HepG2 (cell line): ENCODE data around the gene PARVA. TPM values are rescaled to one million over a fixed set of nuclear protein-coding genes. Genes with fewer than 3 reads are reported as not detected.

Experiments used
- ATAC-seq: fragments of 200-7000 bp; cut with Tn5 transposase; 3 replicates; pipeline ENCODE4 v1.9.1; 2020; ENCODE audit warnings: mild to moderate bottlenecking, moderate library complexity
- BruUV-seq: library from RNA; stranded (reverse); fragments of 400-500 nt; replicated peaks from 2 replicates; lab custom pipeline; 2021; lab: Mats Ljungman, UMichigan
- CTCF ChIA-PET: fragments of 300-600 bp; formaldehyde crosslinking; extraction: SDS; loops from one replicate; lab custom pipeline; 2021; ENCODE audit warnings: low total read pairs, inconsistent platforms, low intra/inter-chr PET ratio; lab: Yijun Ruan, JAX
- POLR2A ChIA-PET: fragments of 350-600 bp; sonication (Branson Sonifier 250); formaldehyde crosslinking; loops from one replicate; lab custom pipeline; 2020; ENCODE audit warnings: antibody characterized with exemption, inconsistent platforms; lab: Yijun Ruan, JAX
- DNase-seq: peaks from one replicate; pipeline ENCODE4 v3.0.0-alpha.2; 2015; ENCODE audit warnings: low spot score
- FAIRE-seq: peaks from 3 replicates; lab custom pipeline; 2011; peaks lifted over from hg19 to GRCh38; lab: Jason Lieb, UNC
- H2AFZ ChIP-seq: one replicate; pipeline ENCODE4 v1.6.1; 2011; ENCODE audit warnings: low read length, inconsistent platforms
- H3K27ac ChIP-seq: fragments of 300-600 bp; 3 replicates; pipeline ENCODE4 v1.8.0; 2011; ENCODE audit warnings: mixed run types, mild to moderate bottlenecking, mixed read lengths, low read length, inconsistent platforms; ENCODE audit not compliant: insufficient read depth; ENCODE audit errors: extremely low read length
- H3K27me3 ChIP-seq, 2 experiments: fragments of 200-600 bp in 1 of 2; 2 replicates in 1 of 2; 3 replicates in 1 of 2; pipeline versions ENCODE4 v1.6.0 to v1.8.0; 2011; ENCODE audit warnings: low read length in 2 of 2, mild to moderate bottlenecking in 2 of 2, moderate library complexity in 2 of 2, inconsistent platforms in 1 of 2; ENCODE audit not compliant: insufficient read depth in 2 of 2, control insufficient read depth in 1 of 2
- H3K36me3 ChIP-seq, 2 experiments: fragments of 200-600 bp in 1 of 2; replicated peaks in 1 of 2; 2 replicates in 1 of 2; 3 replicates in 1 of 2; pipeline versions ENCODE4 v1.5.1 to v1.8.0; 2011; ENCODE audit warnings: low read length in 2 of 2, inconsistent platforms in 1 of 2; ENCODE audit not compliant: insufficient read depth in 2 of 2, control insufficient read depth in 1 of 2
- H3K4me1 ChIP-seq: 2 replicates; pipeline ENCODE4 v1.5.1; 2012; ENCODE audit warnings: low read length, inconsistent platforms; ENCODE audit not compliant: insufficient read depth
- H3K4me2 ChIP-seq: 2 replicates; pipeline ENCODE4 v1.6.0; 2011; ENCODE audit warnings: low read depth, low read length, inconsistent platforms
- H3K4me3 ChIP-seq, 3 experiments: fragments of 200-600 bp in 1 of 3; sonication (generic), shearing (Covaris generic) in 1 of 3; replicated peaks in 1 of 3; 2 replicates each; pipeline ENCODE4 v1.5.1; 2011 to 2016; ENCODE audit warnings: low read length in 3 of 3, inconsistent platforms in 2 of 3, low read depth in 2 of 3, mild to moderate bottlenecking in 2 of 3, control low read depth in 1 of 3, mixed read lengths in 1 of 3; ENCODE audit not compliant: insufficient read depth in 1 of 3
- H3K79me2 ChIP-seq: one replicate; pipeline ENCODE4 v1.6.1; 2011; ENCODE audit warnings: low read length, inconsistent platforms; ENCODE audit not compliant: insufficient read depth
- H3K9ac ChIP-seq: 2 replicates; pipeline ENCODE4 v1.6.0; 2011; ENCODE audit warnings: mild to moderate bottlenecking, low read depth, low read length, inconsistent platforms; ENCODE audit not compliant: insufficient read depth
- H3K9me3 ChIP-seq: 2 replicates; pipeline ENCODE4 v1.5.1; 2012; ENCODE audit warnings: mild to moderate bottlenecking, low read length
- H4K20me1 ChIP-seq: 2 replicates; pipeline ENCODE4 v1.6.0; 2011; ENCODE audit warnings: inconsistent platforms, mild to moderate bottlenecking, low read length, moderate library complexity; ENCODE audit not compliant: insufficient read depth
- AKAP8 ChIP-seq: sonication (generic); formaldehyde crosslinking; IDR thresholded peaks from 2 replicates; pipeline ENCODE4 v1.5.1; 2020; ENCODE audit warnings: mild to moderate bottlenecking, missing genetic modification reagents
- ELF4 ChIP-seq: sonication (generic); formaldehyde crosslinking; IDR thresholded peaks from 2 replicates; pipeline ENCODE4 v1.5.0; 2020; ENCODE audit warnings: missing genetic modification reagents, mild to moderate bottlenecking, moderate library complexity, borderline replicate concordance
- JUND ChIP-seq: sonication (generic); formaldehyde crosslinking; IDR thresholded peaks from 2 replicates; pipeline ENCODE4 v1.8.0; 2022; ENCODE audit warnings: mild to moderate bottlenecking, missing genetic modification reagents
- KAT2B ChIP-seq: fragments of 150-350 bp; IDR thresholded peaks from 2 replicates; pipeline ENCODE4 v1.6.1; 2014; ENCODE audit warnings: low read depth, low read length, borderline replicate concordance
- NAIF1 ChIP-seq: sonication (generic); formaldehyde crosslinking; IDR thresholded peaks from 2 replicates; pipeline ENCODE4 v1.5.0; 2020; ENCODE audit warnings: mild to moderate bottlenecking, missing genetic modification reagents, borderline replicate concordance
- NBN ChIP-seq: fragments of 450-650 bp; conservative IDR thresholded peaks from 2 replicates; pipeline ENCODE4 v1.6.1; 2017
- NCOA1 ChIP-seq: sonication (generic); formaldehyde crosslinking; IDR thresholded peaks from 2 replicates; pipeline ENCODE4 v1.9.0; 2021; ENCODE audit warnings: missing genetic modification reagents
- POLR2AphosphoS2 ChIP-seq: IDR thresholded peaks from 2 replicates; pipeline ENCODE4 v1.6.1; 2011; ENCODE audit warnings: low read depth, low read length, improper control_type of control experiment
- SNRNP70 ChIP-seq: fragments of 200-400 bp; formaldehyde crosslinking; IDR thresholded peaks from 2 replicates; pipeline ENCODE4 v1.6.1; 2017; ENCODE audit warnings: mild to moderate bottlenecking, low read depth, low read length, moderate library complexity
- TCF7L2 ChIP-seq: IDR thresholded peaks from 2 replicates; pipeline ENCODE4 v1.6.1; 2011; ENCODE audit warnings: mild to moderate bottlenecking, low read depth, low read length, moderate library complexity
- ZBTB25 ChIP-seq: IDR thresholded peaks from 2 replicates; pipeline ENCODE4 v1.6.1; 2018; ENCODE audit warnings: missing genetic modification reagents
- ZNF235 ChIP-seq: sonication (generic); formaldehyde crosslinking; IDR thresholded peaks from 2 replicates; pipeline ENCODE4 v1.8.1; 2023; ENCODE audit warnings: mild to moderate bottlenecking, missing genetic modification reagents, borderline replicate concordance
- ZNF713 ChIP-seq: sonication (generic); formaldehyde crosslinking; IDR thresholded peaks from 2 replicates; pipeline ENCODE4 v1.4.0; 2020; ENCODE audit warnings: mild to moderate bottlenecking, missing genetic modification reagents
- ZNF749 ChIP-seq: sonication (generic); formaldehyde crosslinking; IDR thresholded peaks from 2 replicates; pipeline ENCODE4 v1.8.0; 2022; ENCODE audit warnings: mild to moderate bottlenecking, missing genetic modification reagents, moderate library complexity, borderline replicate concordance
- ZNF761 ChIP-seq: sonication (generic); formaldehyde crosslinking; conservative IDR thresholded peaks from 2 replicates; pipeline ENCODE4 v1.4.0; 2020; ENCODE audit warnings: mild to moderate bottlenecking, missing genetic modification reagents
- WGBS: methylation state at CpG from one replicate; pipeline ENCODE4 v1.1.6; 2017; ENCODE audit warnings: low lambda C conversion rate; 5-methylcytosine and 5-hydroxymethylcytosine counted together
- in situ Hi-C: cut with HindIII; loops from 2 replicates; pipeline ENCODE4 v1.10.0; 2017; ENCODE audit warnings: low pct_unique_long_range_greater_than_20kb; ENCODE audit not compliant: extremely low pct_ligation_motif_present
- intact Hi-C: fragments of 100-400 bp; cut with micrococcal nuclease; formaldehyde crosslinking; loops from one replicate; pipeline ENCODE4 v1.10.0; 2022; ENCODE audit not compliant: unreplicated experiment
- polyA plus RNA-seq, 8 experiments: library from polyadenylated mRNA; depleted of rRNA in 3 of 8; stranded (reverse) in 7 of 8; unstranded in 1 of 8; fragments of >200 nt; fragmentation: Illumina TruSeq in 4 of 8; extraction: Trizol in 4 of 8; gene quantifications; 2 replicates each; pipeline versions ENCODE4 v1.2.1 to v1.2.3, GENCODE V29; 2011 to 2016; ENCODE audit warnings: low read depth in 4 of 8, missing spikeins in 1 of 8, mixed read lengths in 1 of 8; ENCODE audit not compliant: insufficient read depth in 1 of 8
- total RNA-seq, 5 experiments: library from RNA; depleted of rRNA; stranded (reverse); fragments of >200 nt; fragmentation: Illumina TruSeq; extraction: Trizol; gene quantifications; 2 replicates each; pipeline ENCODE4 v1.2.3, GENCODE V29; 2016; ENCODE audit warnings: low read depth in 1 of 5

The PARVA gene
- total and polyA plus RNA-seq, 2 of the 13 experiments (the other 11 are each of a cell fraction or from before 2014, with no cell fraction given), result 5.9 to 9.1 TPM

GRCh38 chr11:12394601-12395000 lies 17.2 kb downstream of the PARVA start:
- no peaks in the 10 kb centered on the region for H4K20me1 ChIP-seq
- no peaks in the 10 kb centered on the region for H3K79me2 ChIP-seq
- DNase-seq (no peak), ATAC-seq (no peak), FAIRE-seq (no peak)
- H3K4me3 ChIP-seq, result no peak overlapping the region
- no TSS peak for BruUV-seq
- no peak overlapping the region for H3K9ac ChIP-seq
- H3K27me3 ChIP-seq, result no peaks in the 10 kb centered on the region
- no peaks in the 10 kb centered on the region for H3K36me3 ChIP-seq
- intact Hi-C loops, result no loop called here
- no peak for TF ChIP-seq ZNF749 (CRISPR knock-in tag)
- TF ChIP-seq NBN, result no peak
- TF ChIP-seq ELF4 (CRISPR knock-in tag), result no peak
- TF ChIP-seq NCOA1, result no peak
- TF ChIP-seq JUND (CRISPR knock-in tag), result no peak
- TF ChIP-seq KAT2B, result no peak
- no peak for TF ChIP-seq POLR2AphosphoS2
- TF ChIP-seq TCF7L2, result no peak
- no peak for TF ChIP-seq ZNF761 (CRISPR knock-in tag)
- TF ChIP-seq ZNF713, result no peak
- no peak for TF ChIP-seq ZBTB25 (CRISPR knock-in tag)
- TF ChIP-seq ZNF235 (CRISPR knock-in tag), result no peak
- TF ChIP-seq SNRNP70, result no peak
- no peak for TF ChIP-seq NAIF1 (CRISPR knock-in tag)
- no peak for TF ChIP-seq AKAP8
- H3K9me3 ChIP-seq, result no peaks in the 10 kb centered on the region
- ChIA-PET CTCF (no interaction called here), POLR2A (no interaction called here)
- H3K4me1 ChIP-seq, result peaks cover 8% of the 10 kb centered on the region; the same call in 1 of the 2 replicates
- no peak overlapping the region for H2AFZ ChIP-seq
- in situ Hi-C loops, result no loop called here
- no peak overlapping the region for H3K27ac ChIP-seq
- H3K4me2 ChIP-seq, result no peak overlapping the region
- WGBS, result 94% methylated on average over 6 of the region's 6 CpGs
